ENCODE measurements around the gene SERPINI1.

SERPINI1 gene

DNA sequence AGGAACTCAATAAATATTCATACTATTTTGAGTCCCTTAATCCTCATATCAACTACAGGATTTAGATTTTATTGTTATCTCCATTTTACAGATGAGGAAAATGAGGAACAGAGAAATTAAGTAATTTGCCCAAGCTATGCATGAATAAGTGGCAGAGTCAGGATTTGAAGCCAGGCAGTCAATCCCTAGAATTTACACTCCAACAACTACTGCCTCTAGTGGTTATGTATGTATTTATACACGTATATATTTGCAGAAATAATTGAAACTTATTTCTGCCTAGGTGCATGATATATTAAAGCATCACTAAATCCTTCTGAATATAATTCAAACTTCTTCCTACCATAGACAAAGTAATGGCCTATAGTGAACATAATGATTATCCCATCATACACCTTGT is 137.4 kb downstream of the SERPINI1 start:
- no peak overlapping the region for H3K27ac ChIP-seq
- peak; percentile 66 for TF ChIP-seq CTCF (conservative IDR thresholded peaks at IDR 0.05)
- TF ChIP-seq ZFX (IDR thresholded peaks at IDR 0.05) = no peak

DNA sequence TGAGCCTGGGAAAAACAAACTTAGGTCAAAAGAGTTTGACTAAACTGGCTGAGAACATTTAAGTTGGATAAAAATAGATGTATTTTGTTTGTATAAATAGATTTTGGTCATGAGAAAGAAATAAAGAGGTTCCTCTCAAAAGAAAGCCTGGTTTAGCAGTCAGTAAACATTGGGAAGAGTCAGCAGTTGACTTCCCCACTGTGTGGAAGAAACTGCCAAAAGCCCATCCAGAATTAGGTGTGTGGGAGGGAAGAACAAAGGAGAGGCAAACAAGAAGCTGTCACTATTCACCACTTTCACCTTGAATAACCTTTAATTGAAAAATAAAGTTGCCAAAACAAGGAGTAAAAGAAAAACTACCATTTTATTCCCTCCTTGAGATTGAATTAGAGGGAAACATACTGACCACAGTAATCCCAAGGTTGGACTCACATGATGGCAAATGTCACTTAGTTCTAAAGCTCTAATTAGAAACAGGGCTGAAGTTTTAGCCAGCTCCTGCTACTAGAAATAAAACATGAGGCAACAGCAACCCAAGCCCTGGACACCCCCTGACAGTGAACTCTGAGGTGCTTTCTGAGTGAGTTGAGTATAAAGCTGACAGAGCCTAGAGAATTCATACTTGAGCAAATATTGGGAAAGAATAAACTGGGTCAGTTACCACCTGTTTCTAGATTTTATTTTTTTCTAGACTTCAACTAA is 139.3 kb downstream of the SERPINI1 start:
- no peak overlapping the region for H3K27ac ChIP-seq
- TF ChIP-seq ZFX (IDR thresholded peaks at IDR 0.05) (no peak), CTCF (conservative IDR thresholded peaks at IDR 0.05) (no peak)

Measured in C4-2B (cell line).